Epithelial cell of proximal tubule (primary cell): ENCODE measurements around the gene POLD4. TPM values are rescaled to one million over a fixed set of nuclear protein-coding genes. Genes with fewer than 3 reads are reported as not detected.
"Not testable (repeated sequence)": the region's sequence is repeated elsewhere in the genome, so short reads cannot be mapped to it uniquely, and the experiment has no call there.

Experiments
- DNase-seq: peaks from one replicate; pipeline ENCODE4 v3.0.0-alpha.2; 2011; ENCODE audit warnings: low read depth
- H3K4me3 ChIP-seq: 2 replicates; pipeline ENCODE4 v1.5.1; 2011; ENCODE audit warnings: low read depth, mild to moderate bottlenecking, low read length
- total RNA-seq: library from RNA; depleted of rRNA; stranded (reverse); fragments of >200 nt; gene quantifications from 2 replicates; pipeline ENCODE4 v1.2.3, GENCODE V29; 2015
- TF ChIP-seq, protein P1 (sequence below): conservative IDR thresholded peaks from 2 replicates; pipeline ENCODE4 v1.5.1; 2012; ENCODE audit warnings: low read depth, mild to moderate bottlenecking, low read length

Gene POLD4
- total RNA-seq, 1 donor from 2014 or later, result 174 TPM

DNA sequence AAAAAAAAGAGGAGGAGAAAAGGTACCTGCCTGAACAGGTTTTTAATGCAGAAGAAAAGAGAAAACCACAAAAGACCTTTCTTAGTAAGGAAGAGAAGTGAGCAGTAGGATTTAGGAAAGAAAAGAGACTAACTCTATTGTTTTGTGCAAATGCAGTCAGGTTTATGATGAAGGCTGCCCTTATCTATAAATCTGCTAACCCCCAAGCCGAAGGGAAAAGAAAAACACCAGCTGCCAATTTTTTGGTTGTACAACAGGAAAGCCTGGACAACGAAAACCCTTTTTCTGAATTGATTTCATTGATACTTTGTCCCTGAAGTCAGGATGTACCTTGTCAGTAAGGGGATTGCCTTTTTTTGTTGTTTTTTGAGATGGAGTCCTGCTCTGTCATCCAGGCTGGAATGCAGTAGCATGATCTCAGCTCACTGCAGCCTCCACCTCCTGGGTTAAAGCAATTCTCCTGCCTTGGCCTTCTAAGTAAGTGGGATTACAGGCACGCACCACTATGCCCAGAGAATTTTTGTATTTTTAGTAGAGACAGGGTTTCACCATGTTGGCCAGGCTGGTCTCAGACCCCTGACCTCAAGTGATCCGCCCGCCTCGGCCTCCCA is 21.2 kb downstream of the POLD4 start:
- no peak for DNase-seq
- TF ChIP-seq, protein P1, sequence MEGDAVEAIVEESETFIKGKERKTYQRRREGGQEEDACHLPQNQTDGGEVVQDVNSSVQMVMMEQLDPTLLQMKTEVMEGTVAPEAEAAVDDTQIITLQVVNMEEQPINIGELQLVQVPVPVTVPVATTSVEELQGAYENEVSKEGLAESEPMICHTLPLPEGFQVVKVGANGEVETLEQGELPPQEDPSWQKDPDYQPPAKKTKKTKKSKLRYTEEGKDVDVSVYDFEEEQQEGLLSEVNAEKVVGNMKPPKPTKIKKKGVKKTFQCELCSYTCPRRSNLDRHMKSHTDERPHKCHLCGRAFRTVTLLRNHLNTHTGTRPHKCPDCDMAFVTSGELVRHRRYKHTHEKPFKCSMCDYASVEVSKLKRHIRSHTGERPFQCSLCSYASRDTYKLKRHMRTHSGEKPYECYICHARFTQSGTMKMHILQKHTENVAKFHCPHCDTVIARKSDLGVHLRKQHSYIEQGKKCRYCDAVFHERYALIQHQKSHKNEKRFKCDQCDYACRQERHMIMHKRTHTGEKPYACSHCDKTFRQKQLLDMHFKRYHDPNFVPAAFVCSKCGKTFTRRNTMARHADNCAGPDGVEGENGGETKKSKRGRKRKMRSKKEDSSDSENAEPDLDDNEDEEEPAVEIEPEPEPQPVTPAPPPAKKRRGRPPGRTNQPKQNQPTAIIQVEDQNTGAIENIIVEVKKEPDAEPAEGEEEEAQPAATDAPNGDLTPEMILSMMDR, result no peak
- no peak overlapping the region for H3K4me3 ChIP-seq

DNA sequence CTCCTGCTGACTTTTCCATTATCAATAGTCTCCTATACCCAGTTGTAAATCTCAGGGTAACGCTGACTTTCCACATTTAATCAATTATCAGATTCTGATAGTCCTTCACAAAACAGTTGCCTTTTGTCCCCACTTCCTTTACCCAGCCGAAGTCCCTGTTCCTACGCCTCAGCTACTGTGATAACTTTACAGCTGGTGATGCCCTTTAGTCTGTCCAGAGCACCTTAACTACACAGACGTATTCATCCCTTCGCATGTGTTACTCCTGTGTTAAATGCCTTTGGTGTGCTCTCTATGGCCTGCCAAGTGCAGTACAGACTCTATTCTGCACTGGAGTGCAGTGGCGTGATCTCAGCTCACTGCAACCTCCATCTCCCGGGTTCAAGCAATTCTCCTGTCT is 29.8 kb downstream of the POLD4 start:
- TF ChIP-seq, protein P1, result no peak
- no peak for DNase-seq
- H3K4me3 ChIP-seq, result no peak overlapping the region

DNA sequence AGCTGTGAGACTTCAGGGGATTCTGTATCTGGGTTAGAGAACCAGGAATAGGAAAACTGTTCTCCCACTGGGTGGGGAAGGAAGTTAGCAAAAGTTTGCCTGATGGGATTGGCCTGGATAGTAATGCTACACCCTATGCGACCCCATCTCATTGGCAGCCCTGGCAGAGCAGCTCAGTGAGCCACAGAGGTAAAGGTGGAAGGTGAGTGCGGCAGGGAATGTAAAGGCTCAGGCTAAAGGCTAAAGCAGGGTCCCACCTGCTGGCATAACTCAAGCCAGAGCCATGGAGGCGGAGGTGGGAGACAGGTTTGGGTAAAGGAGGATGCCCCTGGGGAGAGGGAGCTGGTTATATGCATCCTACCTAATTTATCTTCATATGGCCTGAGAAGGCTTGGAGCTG is 31.3 kb downstream of the POLD4 start:
- H3K4me3 ChIP-seq, result no peak overlapping the region
- TF ChIP-seq, protein P1, result no peak
- no peak for DNase-seq

DNA sequence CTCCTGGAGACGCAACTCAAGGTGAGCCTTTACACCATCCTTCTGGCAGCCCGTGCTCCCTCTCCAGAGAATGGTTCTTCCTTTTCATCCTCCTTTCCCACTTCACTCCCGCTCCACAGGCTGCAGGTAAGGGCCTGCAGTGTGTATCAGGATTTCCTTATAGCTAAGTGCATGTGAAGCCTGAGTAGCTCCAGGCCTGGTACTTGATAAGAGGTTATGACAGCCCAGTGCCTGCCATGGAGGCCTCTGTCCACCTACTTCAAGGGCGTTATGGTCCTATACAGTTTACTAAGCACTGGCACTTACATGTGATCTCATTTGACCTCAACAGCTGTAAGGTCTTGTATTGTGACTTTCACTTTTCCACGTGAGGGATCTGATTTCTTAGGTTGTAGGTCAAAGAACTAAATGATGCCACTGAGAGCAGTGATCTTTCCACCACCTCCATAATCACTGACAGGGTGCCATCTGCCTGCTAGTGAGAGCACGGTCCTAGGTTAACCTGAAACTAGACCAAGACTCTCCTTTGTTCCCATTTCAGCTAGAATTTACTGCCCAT is 32.0 kb downstream of the POLD4 start:
- DNase-seq, result no peak
- no peak overlapping the region for H3K4me3 ChIP-seq
- TF ChIP-seq, protein P1, result no peak

DNA sequence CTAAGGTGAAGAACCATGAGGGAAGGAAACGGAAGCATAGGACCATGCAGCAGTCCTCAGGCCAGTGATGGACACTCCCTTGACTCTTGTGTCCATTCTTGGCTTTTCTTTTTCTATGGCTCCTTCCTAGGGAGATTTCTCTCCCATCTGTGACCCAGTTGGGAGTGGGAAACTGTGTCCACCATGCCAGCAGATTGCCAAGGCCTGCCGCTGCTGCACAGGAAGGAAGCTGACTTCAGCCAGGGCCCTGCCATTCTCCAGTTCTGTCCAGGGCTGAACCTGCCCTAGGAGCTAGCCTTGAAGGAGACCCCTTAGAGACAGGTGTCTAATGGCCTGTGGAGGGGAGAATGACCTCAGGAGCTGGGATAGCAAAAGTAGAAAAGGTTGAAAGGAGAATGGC is 32.7 kb downstream of the POLD4 start:
- TF ChIP-seq, protein P1, result no peak
- no peak for DNase-seq
- H3K4me3 ChIP-seq, result no peak overlapping the region

DNA sequence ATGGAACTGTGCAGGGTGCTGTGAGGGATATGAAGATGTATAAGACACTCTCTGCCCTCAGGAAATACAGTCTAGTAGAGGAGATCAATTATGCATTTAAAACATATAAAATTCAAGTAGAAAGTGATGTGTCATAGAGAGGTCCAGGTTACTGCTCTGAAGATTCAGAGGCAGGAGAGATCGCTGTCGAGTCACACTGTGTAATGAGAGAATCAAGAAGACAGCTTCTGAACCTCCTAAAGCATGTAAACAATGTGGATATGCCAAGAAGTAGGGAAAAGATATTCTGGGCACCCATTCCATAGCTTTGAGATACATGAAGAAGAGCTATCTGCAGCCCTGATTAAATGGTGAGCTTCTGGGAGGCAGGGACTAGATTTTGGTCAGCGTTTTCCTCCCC is 33.3 kb downstream of the POLD4 start:
- no peak for DNase-seq
- TF ChIP-seq, protein P1, result no peak

DNA sequence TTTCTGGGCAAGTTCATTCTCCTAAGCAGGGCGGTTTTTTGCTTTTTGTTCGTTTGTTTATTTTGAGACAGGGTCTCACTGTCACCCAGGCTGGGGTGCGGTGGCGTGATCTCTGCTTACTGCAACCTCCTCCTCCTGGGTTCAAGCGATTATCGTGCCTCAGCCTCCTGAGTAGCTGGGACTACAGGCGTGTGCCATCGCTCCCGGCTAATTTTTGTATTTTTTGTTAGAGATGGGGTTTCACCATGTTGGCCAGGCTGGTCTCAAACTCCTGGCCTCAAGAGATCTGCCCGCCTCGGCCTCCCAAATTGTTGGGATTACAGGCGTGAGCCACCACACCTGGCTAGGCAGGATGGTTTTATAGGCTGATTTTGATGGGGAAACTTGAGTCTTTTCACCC is 34.5 kb downstream of the POLD4 start:
- peak overlapping the region; percentile 97 for H3K4me3 ChIP-seq
- DNase-seq, result not testable (repeated sequence)

More for the DNA sequence above, 33.3 kb downstream of the POLD4 start:
- no peak overlapping the region for H3K4me3 ChIP-seq
